ENCODE measurements around the gene EFHD2.
A peak's percentile ranks its signal among the peaks of the same experiment; 100 is the strongest.

Gene EFHD2

DNA sequence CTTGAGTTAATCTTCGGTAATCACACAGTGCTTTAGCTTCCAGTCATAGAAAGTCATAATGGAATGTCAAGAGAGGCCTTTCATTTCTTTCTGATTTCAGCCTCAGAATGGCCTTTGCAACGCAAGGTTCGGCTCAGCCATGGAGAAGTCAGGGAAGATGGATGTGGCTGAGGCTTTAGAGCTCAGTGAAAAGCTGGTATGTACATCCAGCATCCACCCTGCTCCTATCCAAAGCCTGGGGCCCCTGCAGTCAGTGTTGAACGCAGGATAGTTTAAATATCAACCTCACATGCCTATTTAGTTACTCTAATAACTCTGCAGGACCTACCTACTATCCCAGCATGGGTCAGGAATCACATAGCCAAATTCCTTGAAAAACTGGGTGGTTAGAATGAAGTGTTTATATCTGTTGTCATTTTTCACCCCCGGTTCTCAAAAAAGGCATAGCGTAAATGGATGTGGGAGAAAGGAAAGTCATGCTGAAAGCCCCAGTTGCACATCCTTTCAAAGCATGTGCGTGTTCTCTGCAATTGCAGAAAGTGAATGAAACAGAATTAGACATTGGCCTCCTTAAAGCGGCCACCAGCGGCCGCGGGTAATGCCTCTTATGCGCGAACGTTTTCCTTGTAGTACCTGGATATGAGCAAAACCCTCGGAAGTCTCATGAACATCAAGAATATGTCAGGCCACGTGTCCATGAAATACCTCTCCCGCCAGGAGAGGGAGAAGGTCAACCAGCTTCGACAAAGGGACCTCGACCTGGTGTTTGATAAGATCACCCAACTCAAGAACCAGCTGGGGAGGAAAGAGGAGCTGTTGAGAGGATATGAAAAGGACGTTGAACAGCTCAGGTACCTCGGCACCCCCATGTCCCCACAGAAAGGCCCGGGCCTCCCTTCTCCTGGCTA is 28.8 kb upstream of the EFHD2 start:
- no peak overlapping the region for H4K91ac ChIP-seq (ENCODE audit: low read depth, low read length, poor library complexity)
- WGBS, 2 donors (ENCODE audit: extremely low coverage in 2 of 2, insufficient read length in 2 of 2, insufficient replicate concordance in 1 of 2): no CpG with 5 or more reads among the region's 22 CpGs

DNA sequence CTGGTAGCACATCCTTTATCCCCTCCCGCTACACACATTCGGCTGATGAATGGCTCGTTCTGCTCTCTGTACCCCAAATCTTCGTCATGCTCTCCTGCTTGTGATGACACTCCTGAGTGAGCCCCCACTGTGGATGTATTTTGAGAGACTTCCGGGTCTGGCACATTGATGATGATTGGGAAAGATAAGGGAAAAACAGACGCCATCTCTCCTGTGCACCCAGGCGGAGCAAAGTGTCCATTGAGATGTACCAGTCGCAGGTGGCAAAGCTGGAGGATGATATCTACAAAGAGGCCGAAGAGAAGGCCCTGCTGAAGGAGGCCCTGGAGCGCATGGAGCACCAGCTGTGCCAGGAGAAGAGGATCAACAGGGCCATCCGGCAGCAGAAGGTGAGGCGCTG is 27.9 kb upstream of the EFHD2 start:
- Histone ChIP-seq H3K27ac (replicated peaks; ENCODE audit: low read length) (no peak overlapping the region), H3K4ac (ENCODE audit: low read length) (no peak overlapping the region), H2BK15ac (ENCODE audit: low read length) (no peak overlapping the region), H2BK5ac (ENCODE audit: low read length) (no peak overlapping the region), H3K23ac (ENCODE audit: low read depth, low read length, poor library complexity) (no peak overlapping the region), H2BK12ac (ENCODE audit: low read length) (no peak overlapping the region), H3K9me3 (replicated peaks in 1 of 2; ENCODE audit: control insufficient read depth in 2 of 2, insufficient read depth in 1 of 2, low read depth in 1 of 2, low read length in 2 of 2) (no peaks in the 10 kb centered on the region), H3K4me3 (ENCODE audit: low read length in 2 of 2) (no peak overlapping the region), H3K4me1 (ENCODE audit: control insufficient read depth in 2 of 2, insufficient read depth in 1 of 2, low read depth in 1 of 2, low read length in 2 of 2) (peaks cover 21 to 34% of the 10 kb centered on the region in 2 donors), H2BK120ac (ENCODE audit: low read depth, low read length) (no peak overlapping the region), H4K8ac (ENCODE audit: low read depth, low read length) (no peak overlapping the region), H2AFZ (ENCODE audit: low read length) (no peak overlapping the region), H3K79me1 (ENCODE audit: low read depth, low read length) (no peaks in the 10 kb centered on the region), H3K14ac (ENCODE audit: low read length) (no peak overlapping the region), H2AK5ac (ENCODE audit: low read depth, low read length) (no peak overlapping the region), H3K4me2 (ENCODE audit: insufficient read depth, low read length, poor library complexity, severe bottlenecking) (no peak overlapping the region), H4K91ac (ENCODE audit: low read depth, low read length, poor library complexity) (no peak overlapping the region), H3K27me3 (ENCODE audit: control insufficient read depth in 3 of 3, insufficient read depth in 3 of 3, low read depth in 1 of 3, low read length in 3 of 3) (peaks cover 0 to 14% (median 4%) of the 10 kb centered on the region in 3 experiments), H3K18ac (ENCODE audit: low read length) (no peak overlapping the region), H3K9ac (ENCODE audit: low read depth, low read length, poor library complexity) (no peak overlapping the region), H3K36me3 (replicated peaks in 1 of 2; ENCODE audit: control insufficient read depth in 2 of 2, insufficient read depth in 2 of 2, low read length in 2 of 2) (no peaks in the 10 kb centered on the region)
- no peak for DNase-seq (ENCODE audit: low spot score)
- WGBS, 2 donors (ENCODE audit: extremely low coverage in 2 of 2, insufficient read length in 2 of 2, insufficient replicate concordance in 1 of 2): no CpG with 5 or more reads among the region's 12 CpGs

More for the DNA sequence above, 28.8 kb upstream of the EFHD2 start:
- H3K9ac ChIP-seq (ENCODE audit: low read depth, low read length, poor library complexity): no peak overlapping the region
- H3K36me3 ChIP-seq (replicated peaks in 1 of 2; ENCODE audit: control insufficient read depth in 2 of 2, insufficient read depth in 2 of 2, low read length in 2 of 2): no peaks in the 10 kb centered on the region
- H3K18ac ChIP-seq (ENCODE audit: low read length): no peak overlapping the region
- no peak overlapping the region for H3K14ac ChIP-seq (ENCODE audit: low read length)
- H3K27ac ChIP-seq (replicated peaks; ENCODE audit: low read length): no peak overlapping the region
- no peak overlapping the region for H3K4me3 ChIP-seq (ENCODE audit: low read length in 2 of 2)
- DNase-seq (ENCODE audit: low spot score): no peak
- peaks cover 15 to 30% of the 10 kb centered on the region in 2 donors for H3K4me1 ChIP-seq (ENCODE audit: control insufficient read depth in 2 of 2, insufficient read depth in 1 of 2, low read depth in 1 of 2, low read length in 2 of 2)
- no peaks in the 10 kb centered on the region for H3K9me3 ChIP-seq (replicated peaks in 1 of 2; ENCODE audit: control insufficient read depth in 2 of 2, insufficient read depth in 1 of 2, low read depth in 1 of 2, low read length in 2 of 2)
- no peak overlapping the region for H3K4ac ChIP-seq (ENCODE audit: low read length)
- H2AFZ ChIP-seq (ENCODE audit: low read length): no peak overlapping the region
- H3K4me2 ChIP-seq (ENCODE audit: insufficient read depth, low read length, poor library complexity, severe bottlenecking): no peak overlapping the region
- H2BK5ac ChIP-seq (ENCODE audit: low read length): no peak overlapping the region
- H4K8ac ChIP-seq (ENCODE audit: low read depth, low read length): no peak overlapping the region
- H2BK15ac ChIP-seq (ENCODE audit: low read length): no peak overlapping the region
- no peaks in the 10 kb centered on the region for H3K79me1 ChIP-seq (ENCODE audit: low read depth, low read length)
- no peak overlapping the region for H2BK120ac ChIP-seq (ENCODE audit: low read depth, low read length)
- no peak overlapping the region for H2BK12ac ChIP-seq (ENCODE audit: low read length)
- no peak overlapping the region for H3K23ac ChIP-seq (ENCODE audit: low read depth, low read length, poor library complexity)
- no peak overlapping the region for H2AK5ac ChIP-seq (ENCODE audit: low read depth, low read length)
- peaks cover 0 to 12% (median 4%) of the 10 kb centered on the region in 3 experiments for H3K27me3 ChIP-seq (ENCODE audit: control insufficient read depth in 3 of 3, insufficient read depth in 3 of 3, low read depth in 1 of 3, low read length in 3 of 3)

GRCh38 chr1:15382601-15383518 is 26.8 kb upstream of the EFHD2 start:
- Histone ChIP-seq H2BK120ac (ENCODE audit: low read depth, low read length) (no peak overlapping the region), H3K4me3 (ENCODE audit: low read length in 2 of 2) (no peak overlapping the region), H3K79me1 (ENCODE audit: low read depth, low read length) (no peaks in the 10 kb centered on the region), H2BK12ac (ENCODE audit: low read length) (peak overlapping the region; percentile 8), H3K23ac (ENCODE audit: low read depth, low read length, poor library complexity) (no peak overlapping the region), H3K18ac (ENCODE audit: low read length) (no peak overlapping the region), H3K4ac (ENCODE audit: low read length) (no peak overlapping the region), H3K4me1 (ENCODE audit: control insufficient read depth in 2 of 2, insufficient read depth in 1 of 2, low read depth in 1 of 2, low read length in 2 of 2) (peaks cover 22 to 35% of the 10 kb centered on the region in 2 donors), H3K27ac (replicated peaks; ENCODE audit: low read length) (no peak overlapping the region), H2AFZ (ENCODE audit: low read length) (no peak overlapping the region), H4K91ac (ENCODE audit: low read depth, low read length, poor library complexity) (no peak overlapping the region), H3K36me3 (replicated peaks in 1 of 2; ENCODE audit: control insufficient read depth in 2 of 2, insufficient read depth in 2 of 2, low read length in 2 of 2) (no peaks in the 10 kb centered on the region), H2AK5ac (ENCODE audit: low read depth, low read length) (no peak overlapping the region), H3K9ac (ENCODE audit: low read depth, low read length, poor library complexity) (no peak overlapping the region), H2BK15ac (ENCODE audit: low read length) (no peak overlapping the region), H3K14ac (ENCODE audit: low read length) (no peak overlapping the region), H2BK5ac (ENCODE audit: low read length) (no peak overlapping the region), H3K27me3 (ENCODE audit: control insufficient read depth in 3 of 3, insufficient read depth in 3 of 3, low read depth in 1 of 3, low read length in 3 of 3) (peaks cover 0 to 14% (median 4%) of the 10 kb centered on the region in 3 experiments), H3K4me2 (ENCODE audit: insufficient read depth, low read length, poor library complexity, severe bottlenecking) (no peak overlapping the region), H4K8ac (ENCODE audit: low read depth, low read length) (no peak overlapping the region), H3K9me3 (replicated peaks in 1 of 2; ENCODE audit: control insufficient read depth in 2 of 2, insufficient read depth in 1 of 2, low read depth in 1 of 2, low read length in 2 of 2) (peaks cover 0 to 1% of the 10 kb centered on the region in 2 donors)
- DNase-seq (ENCODE audit: low spot score): no peak
- WGBS, 2 donors (ENCODE audit: extremely low coverage in 2 of 2, insufficient read length in 2 of 2, insufficient replicate concordance in 1 of 2): no CpG with 5 or more reads among the region's 26 CpGs

Data from neuronal stem cell (in vitro differentiated cells).